GM12873 (cell line): ENCODE data around the gene SYT12.

Experiments
- CTCF ChIP-seq: IDR thresholded peaks from 2 replicates; pipeline ENCODE4 v1.5.1; 2012; ENCODE audit warnings: low read depth, mild to moderate bottlenecking, moderate library complexity, low read length, control low read depth; ENCODE audit not compliant: insufficient read depth; ENCODE audit errors: missing control alignments

The SYT12 gene

DNA sequence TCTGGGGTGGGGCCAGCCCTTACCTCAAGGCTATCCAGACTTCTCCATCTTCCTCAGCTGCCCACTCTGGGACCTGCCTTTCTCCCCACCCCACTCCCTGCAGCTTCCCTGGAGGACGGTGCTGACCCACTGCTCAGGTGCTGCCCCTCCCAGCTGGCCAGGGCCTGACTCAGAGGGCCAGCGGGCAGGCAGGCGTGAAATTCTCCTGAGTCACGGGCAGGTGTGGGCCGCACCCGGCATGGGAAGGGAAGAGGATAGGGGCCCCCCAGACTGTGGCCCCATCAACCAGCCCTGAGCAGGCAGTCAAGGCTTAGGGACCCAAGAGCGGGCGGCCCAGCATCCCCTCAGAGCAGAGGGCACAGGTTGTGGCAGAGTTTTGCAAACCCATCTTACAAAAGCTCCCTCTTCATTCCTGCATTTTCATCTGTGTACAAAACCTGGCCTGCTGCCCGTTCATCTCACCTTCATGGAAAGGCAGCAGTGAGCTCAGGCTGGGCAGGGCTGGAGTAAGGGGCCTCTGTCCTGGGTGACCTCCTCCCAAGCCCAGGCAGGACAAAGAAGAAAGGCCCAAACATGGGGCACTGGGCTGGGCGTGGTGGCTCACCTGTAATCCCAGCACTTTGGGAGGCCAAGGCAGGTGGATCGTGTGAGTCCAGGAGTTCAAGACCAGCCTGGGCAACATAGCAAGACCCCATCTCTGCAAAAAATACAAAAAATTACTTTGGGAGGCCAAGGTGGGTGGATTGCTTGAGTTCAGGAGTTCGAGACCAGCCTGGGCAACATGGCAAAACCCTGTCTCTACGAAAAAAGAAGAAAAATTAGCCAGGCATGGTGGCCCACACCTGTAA, 39.8 kb downstream of the SYT12 start:
- TF ChIP-seq CTCF, result no peak

DNA sequence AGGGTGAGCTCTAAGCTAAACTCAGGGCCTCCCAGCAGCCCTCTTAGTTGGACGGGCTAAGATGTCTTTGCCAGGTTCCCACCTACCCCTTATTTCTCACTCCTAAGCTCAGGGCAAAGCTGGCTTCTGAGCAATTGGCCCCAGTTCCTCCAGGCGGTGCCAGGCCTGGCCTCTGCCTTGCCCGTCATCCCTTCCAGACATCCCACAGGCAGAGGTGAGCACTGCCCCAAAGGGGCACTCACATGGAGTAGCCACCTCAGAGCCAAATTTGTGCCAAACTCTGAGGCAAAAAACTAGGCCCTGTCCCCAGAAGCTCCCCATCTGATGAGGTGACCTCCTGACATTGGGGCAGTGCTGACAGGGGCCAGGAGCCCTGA, 43.4 kb downstream of the SYT12 start:
- no peak for TF ChIP-seq CTCF

- peak; percentile 91 for TF ChIP-seq CTCF
Observed at GRCh38 chr11:67071420-67072284, 48.7 kb downstream of the SYT12 start.

- no peak for TF ChIP-seq CTCF
Observed at GRCh38 chr11:67072295-67072694, 49.4 kb downstream of the SYT12 start.

DNA sequence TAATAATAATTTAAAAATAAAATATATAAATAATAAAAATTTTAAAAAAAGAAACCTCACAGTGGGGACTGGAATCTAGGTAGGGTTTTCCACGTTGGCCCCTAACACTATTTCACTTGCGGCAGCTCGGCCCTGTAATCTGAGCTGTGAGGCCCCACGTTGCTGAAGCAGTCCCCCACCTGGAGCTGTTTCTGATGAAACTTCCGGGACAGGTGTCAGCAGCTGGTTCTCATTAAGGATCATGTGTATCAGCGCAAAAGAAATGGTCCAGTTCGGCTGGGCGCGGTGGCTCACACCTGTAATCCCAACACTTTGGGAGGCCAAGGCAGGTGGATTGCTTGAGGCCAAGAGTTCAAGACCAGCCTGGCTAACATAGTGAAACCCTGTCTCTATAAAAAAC, 51.0 kb downstream of the SYT12 start:
- TF ChIP-seq CTCF, result no peak

DNA sequence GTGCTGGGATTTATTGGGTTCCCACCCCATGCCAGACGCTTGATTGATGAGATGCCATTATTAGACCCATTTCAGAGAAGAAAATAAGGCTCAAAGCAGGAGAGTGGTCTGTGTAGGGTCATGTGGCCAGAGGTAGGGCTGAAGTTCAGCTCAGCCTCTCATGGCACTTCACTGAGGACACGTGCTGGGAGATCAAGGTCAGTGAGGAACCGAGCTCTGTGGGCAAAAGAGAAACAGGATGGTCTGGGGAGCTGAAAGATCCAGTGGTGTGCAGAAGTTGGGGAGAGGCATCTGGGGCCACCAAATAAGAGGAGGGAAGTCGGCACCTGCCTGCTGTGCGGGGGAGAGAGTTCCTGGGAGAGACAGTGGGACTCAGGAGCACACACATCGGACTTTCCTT, 53.3 kb downstream of the SYT12 start:
- TF ChIP-seq CTCF, result no peak

GRCh38 chr11:67079065-67079705, 56.3 kb downstream of the SYT12 start:
- TF ChIP-seq CTCF, result no peak
